HG03558 (cell line): ENCODE measurements around the gene LYPD3.

Experiments
- ATAC-seq: cut with Tn5 transposase; IDR thresholded peaks from one replicate; pipeline ENCODE4 v1.9.1; 2021; ENCODE audit warnings: moderate number of reproducible peaks; ENCODE audit not compliant: unreplicated experiment; ENCODE audit errors: extremely low read depth

Gene LYPD3

DNA sequence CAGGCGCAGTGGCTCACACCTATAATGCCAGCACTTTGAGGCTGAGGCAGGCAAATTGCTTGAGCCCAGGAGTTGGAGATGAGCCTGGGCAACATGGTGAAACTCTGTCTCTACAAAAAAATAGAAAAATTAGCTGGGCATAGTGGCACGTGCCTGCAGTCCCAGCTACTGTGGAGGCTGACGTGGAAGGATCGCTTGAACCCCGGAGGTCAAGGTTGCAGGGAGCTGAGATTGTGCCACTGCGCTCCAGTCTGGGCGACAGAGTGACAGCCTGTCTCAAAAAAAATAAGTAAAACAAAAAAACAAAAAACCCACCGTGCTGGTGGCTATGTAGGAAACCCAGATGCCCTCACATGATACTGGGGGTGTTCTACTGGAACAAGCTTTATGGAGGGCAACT is 22.8 kb upstream of the LYPD3 start:
- ATAC-seq: no peak

DNA sequence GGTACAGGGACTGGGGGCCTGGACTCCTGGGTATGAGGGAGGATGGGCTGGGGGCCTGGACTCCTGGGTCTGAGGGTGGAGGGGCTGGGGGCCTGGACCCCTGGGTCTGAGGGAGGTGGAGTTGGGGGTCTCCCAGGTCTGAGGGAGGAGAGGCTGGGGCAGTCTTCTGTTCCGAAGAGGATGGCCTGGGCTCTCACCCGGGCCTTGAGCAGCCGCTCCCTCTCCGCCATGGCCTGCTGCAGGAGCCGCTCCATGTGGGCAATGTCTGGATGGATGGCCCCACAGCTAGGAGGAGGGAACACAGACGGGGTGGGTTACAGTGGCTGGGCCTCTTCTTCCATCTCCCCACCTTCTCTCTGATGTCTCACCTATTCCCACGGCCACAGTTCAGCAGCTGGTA is 21.0 kb upstream of the LYPD3 start:
- no peak for ATAC-seq

DNA sequence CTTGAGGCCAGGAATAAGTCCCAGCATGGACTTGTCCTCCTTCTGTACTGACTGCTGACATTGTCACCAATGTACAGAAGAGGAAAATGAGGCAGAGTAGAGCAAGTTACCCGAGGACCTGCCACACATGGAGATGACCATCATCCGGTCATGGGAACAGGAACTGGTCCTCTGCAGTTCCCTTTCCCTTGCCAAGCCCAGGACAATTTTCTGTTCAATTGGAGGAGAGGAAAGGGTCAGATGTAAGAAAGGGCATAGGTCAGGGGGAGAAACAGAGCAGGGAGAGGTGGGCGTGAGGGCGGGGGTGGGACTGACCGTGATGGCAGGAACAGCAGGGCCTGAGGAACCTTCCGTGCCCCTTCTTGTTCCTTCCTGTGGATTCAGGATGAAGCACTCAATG is 20.5 kb upstream of the LYPD3 start:
- no peak for ATAC-seq

DNA sequence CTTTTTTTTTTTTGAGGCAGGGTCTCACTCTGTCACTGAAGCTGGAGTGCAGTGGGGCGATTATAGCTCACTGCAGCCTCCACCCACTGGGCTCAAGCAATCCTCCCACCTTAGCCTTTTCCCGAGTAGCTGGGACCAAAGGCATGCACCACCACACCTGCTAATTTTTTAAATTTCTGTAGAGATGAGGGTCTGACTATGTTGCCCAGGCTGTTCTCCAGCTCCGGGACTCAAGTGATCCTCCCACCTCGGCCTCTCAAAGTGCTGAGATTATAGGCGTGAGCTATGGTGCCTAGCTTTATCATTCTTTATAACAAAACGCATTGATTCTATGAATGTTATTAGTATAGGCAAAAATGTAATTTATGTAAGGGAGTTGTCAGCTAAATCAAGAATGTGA is 17.9 kb upstream of the LYPD3 start:
- no peak for ATAC-seq

DNA sequence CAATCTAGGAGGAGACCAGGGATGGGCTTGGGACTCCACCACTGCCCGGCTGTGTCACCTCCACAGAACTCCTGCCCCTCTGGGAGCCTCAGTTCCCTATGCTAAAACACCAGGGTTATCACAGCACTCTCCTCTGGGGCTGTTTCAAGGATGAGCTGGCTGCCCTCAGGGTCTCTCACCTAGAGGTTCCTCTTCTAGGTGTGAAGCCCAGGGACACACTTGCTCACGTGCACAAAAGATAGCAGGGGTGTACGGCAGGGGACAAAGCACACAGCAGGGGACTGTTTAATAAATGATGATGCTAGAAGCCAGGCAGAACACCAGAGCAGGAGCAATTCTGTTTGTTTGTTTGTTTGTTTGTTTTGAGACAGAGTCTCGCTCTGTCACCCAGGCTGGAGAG is 16.8 kb upstream of the LYPD3 start:
- ATAC-seq: no peak

DNA sequence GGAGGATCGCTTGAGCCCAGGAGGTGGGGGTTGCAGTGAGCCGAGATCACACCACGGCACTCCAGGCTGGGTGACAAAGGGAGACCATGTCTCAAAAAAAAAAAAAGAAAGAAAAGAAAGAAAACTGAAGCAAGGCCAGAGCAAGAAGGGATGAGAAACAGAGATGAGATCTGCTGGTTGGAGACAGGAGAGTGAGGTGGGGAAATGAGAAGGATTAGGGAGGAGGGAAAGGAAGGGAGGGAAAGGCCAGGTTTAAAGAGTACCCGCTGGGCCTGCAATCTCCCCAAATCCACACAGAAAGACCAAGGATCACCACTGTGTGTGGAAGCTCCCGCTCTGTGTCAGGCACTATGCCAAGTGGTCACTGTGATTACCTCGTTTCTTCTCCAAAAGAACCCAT is 16.3 kb upstream of the LYPD3 start:
- ATAC-seq: no peak

DNA sequence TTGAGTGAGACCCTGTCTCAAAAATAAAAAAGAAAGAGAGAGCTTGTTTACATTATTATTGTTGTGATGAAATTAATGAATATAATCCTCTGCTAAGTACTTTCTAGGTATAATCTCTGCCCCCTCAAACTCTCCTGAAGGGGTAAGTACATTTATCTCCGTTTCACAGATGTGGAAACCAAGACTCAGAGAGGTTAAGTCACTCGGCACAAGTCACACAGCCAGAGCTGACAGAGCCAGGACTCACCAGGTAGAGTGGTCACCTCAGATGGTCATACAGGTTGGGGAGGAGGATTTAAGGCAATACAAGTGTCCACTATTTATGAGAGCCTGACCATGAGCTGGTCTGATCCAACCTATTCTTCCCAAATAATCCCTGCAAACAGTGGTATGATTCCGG is 15.2 kb upstream of the LYPD3 start:
- ATAC-seq: no peak

DNA sequence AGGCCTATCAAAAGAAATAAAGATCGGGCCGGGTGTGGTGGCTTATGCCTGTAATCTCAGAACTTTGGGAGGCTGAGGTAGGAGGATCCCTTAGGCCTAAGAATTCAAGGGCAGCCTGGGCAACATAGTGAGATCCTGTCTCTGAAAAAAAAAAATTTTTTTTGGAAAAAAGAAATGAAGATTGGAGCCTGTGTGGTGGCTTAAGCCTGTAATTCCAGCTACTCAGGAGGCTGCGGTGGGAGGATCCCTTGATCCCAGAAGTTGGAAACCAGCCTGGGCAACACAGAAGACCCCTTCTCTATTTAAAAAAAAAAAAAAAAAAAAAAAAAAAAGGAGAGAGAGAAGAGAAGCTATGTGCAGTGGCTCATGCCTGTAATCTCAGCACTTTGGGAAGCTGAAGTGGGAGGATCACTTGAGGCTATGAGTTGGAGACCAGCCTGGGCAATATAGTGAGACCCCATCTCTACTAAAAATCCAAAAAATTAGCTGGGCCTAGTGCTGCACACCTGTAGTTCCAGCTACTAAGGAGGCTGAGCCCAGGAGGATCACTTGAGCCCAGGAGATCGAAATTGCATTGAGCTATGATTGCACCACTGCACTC is 14.7 kb upstream of the LYPD3 start:
- no peak for ATAC-seq

DNA sequence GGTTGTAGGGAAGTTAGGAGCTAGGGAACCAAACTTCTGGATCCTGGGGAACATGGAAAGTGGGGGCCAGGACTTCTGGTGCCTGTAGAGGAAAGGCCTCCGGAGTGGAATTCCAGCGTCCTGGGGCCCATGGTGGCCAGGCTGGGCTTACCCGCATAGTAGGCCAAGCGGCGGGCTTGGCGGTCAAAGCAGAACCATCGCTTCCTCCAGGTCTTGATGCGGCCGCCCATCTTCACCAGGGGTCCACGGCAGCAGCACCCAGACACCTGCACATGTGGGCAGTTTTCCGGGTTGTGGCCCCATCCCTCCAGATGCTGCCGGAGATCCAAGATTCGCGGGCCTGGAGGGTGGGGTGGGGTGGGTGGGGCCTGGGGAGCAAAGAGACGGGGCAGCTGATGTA is 13.8 kb upstream of the LYPD3 start:
- no peak for ATAC-seq

DNA sequence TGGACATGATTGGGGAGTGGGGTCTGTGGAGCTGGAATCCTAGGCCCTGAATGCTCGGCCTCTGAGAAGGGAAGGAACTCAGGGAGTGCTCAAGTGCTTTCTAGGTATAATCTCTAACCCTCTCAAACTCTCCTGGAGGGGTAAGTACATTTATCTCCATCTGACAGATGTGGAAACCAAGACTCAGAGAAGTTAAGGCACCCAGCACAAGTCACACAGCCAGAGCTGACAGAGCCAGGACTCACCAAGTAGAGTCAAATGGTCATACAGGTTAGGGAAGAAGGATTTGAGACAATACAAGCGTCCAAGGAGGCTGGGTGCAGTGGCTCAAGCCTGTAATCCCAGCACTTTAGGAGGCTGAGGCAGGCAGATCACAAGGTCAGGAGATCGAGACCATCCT is 12.9 kb upstream of the LYPD3 start:
- ATAC-seq: no peak

DNA sequence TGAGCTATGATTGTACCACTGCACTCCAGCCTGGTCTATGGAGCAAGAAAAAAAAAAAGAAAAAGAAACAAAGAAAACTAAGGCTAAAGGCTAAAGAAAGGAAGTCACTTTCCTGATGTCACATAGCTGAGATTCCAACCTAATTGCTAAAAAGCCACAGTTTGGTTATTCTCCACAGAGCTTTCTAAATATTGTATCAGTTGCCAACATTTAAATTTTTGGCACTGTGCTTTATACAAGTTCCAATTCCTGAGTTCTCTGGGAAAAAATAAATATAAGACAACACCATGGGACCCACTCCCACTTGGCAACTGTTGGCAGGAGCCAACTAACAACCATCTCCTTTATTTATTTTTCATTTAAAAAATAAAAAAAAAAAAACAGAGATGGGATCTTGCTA is 11.2 kb upstream of the LYPD3 start:
- ATAC-seq: no peak

DNA sequence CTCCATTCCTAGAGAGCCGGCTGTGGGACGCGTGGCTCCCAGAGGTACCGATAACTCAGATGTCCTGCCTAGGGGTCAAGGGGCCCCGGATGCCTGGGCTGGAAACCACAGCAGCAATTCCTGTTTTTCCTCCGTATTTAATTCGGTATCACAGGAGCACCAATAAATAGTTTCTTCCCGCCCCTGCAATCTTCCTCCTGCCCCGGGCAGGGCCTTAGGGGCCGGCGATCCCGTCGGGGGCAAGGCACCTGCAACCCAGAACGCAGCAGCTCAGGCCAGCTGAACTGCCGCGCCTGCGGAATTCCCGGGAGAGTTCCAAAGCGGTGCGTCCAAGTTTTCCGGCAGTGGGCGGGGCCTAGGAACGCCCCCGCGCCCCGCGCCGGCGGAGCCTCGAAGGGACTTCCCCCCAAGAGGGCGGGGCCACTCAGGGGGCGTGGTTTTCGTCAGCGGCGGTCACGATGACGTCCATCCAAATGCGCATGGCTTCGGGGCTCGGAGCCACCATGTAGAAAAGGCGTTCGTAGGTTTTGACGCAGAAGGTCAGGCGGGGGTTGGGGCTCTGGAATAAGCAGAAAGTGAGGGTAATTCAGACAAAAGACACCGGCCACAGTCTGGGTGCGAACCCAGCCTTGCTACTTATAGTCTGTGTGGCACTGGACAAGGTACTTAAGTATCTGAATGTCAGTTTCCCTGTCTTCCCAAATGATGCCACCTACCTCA is 9.7 kb upstream of the LYPD3 start:
- ATAC-seq: no peak

DNA sequence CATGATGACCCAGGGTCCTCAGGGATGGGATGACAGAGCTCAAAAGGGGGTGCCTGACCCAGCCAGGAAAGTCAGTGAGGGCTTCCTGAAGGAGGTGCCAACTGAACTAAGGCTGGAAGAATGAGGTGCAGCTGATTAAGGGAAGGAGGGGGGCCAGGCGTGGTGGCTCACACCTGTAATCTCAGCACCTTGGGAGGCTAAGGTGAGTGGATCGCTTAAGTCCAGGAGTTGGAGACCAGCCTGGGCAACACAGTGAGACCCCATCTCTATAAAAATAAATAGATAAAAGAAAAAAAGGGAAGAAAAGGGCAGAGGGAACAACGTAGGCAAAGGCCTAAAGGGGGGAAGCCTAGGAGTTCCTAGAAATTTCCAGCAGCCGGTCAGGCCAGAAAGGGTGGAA is 9.1 kb upstream of the LYPD3 start:
- ATAC-seq: no peak

DNA sequence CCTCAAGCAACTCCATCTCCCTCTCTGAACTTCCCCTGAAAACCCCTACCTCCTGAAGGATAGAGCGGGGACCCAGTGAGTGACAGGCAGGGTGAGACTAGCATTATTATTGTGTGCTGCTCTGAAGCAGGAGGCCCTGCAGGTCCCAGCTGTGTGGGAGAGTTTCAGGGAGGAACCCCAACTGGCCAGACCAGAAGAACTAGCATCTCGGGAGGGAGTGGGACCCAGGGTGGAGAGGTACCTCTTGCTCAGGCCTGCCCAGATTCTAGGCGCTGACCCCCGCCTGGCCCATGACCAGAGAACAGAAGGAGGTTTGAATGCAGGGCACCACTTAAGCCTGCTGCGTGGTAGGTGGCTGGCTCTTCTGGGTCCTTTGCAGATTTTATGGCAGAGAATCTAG is 5.7 kb upstream of the LYPD3 start:
- ATAC-seq: no peak

DNA sequence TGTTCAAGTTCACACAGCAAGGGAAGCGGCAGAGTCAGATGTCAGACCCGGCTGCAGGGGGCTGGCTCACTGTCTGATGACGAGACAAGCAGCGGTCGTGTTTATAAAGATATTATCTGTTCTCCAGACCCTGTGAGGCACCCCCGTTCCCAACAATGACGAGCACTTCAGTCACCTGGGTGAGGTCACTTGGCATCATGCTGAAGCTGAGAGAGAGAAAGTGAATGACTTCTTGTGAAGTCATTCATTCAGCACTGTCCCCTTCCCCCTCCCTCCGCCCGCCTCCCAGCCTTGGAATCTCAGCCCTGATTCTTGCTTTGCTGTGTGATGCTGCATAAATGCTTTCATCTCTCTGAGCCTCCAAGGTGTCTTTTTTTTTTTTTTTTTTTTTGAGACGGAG is 4.9 kb upstream of the LYPD3 start:
- no peak for ATAC-seq

DNA sequence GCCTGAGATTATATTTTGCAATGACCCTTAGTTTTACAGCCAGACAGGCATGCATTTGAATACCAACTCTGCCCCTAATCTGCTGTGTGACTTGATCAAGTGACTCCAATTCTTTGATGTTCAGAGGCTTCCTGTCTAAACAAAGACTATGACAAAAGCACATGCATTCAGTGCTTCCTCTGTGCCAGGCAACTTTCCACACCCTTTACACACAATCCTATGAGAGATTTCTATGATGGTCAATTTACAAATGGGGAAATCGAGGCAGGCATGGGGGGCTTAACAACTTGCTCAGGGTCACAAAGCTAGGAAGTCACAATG is 3.7 kb upstream of the LYPD3 start:
- ATAC-seq: no peak

DNA sequence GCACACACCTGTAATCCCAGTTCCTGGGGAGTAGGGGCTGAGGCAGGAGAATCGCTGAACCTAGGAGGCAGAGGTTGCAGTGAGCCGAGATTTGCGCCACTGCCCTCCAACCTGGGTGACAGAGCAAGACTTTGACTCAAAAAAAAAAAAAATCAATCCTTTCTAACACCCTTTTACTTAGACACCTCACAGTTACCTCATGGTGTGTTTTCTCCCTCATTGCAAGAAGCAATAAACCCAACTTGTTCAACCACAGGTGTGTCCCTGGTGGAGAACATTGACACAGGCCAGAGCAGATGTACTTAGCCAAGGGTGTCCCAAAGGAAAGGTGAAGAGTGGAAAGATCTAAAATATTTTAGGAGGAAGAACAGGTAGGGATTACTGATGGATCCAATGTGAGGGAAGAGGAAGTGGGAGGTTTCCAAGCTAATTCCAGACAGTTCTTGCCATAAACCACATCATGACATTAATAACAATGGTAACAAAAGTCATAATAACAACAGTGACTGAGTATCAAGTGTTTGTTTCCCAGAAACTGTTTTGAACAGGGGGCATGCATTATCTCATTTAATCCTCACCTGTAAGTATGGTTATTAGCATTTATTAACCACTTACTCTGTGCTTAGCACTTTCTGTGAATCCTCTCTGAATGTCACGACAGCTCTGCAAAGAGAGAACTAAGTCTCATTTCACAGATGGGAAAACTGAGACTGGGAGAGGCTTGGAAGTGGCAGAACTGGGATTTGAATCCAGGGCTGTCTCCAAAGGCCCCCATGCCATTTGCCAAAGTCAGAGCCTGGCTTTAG is 3.1 kb upstream of the LYPD3 start:
- no peak for ATAC-seq

DNA sequence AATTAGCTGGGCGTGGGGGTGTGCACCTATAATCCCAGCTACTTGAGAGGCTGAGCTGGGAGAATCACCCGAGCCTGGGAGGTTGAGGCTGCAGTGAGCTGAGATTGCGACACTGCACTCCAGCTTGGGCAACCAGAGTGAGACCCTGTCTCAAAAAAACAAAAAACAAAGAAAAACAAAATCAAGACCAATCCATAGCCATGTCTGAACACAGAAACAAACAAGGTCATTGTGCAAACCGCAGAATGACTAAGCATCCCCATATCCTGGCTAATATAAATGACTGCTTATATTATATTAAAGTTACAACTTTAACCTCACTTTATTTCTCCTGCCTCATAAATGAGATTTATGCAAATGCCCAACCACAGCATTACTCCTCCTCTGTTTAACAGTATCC is 2.3 kb upstream of the LYPD3 start:
- no peak for ATAC-seq

DNA sequence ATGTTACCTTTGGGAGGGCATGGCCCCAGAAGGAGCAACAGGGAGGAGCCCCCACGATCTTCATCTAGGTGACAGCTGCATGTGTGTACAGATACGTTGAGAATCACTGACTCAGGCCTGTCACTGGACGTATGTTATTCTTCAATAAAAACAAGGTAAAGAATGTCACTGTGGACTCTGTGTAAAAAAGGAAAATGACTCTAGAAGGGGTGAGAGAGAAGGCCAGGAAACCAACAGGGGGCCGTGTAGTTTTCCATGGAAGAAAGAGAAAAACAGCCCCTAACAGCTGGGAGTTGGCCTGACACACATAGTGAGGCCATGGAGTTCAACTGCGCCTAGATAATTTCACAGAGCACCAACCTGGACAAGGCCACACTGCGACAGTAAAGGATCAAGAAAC is 1.9 kb upstream of the LYPD3 start:
- ATAC-seq: no peak

DNA sequence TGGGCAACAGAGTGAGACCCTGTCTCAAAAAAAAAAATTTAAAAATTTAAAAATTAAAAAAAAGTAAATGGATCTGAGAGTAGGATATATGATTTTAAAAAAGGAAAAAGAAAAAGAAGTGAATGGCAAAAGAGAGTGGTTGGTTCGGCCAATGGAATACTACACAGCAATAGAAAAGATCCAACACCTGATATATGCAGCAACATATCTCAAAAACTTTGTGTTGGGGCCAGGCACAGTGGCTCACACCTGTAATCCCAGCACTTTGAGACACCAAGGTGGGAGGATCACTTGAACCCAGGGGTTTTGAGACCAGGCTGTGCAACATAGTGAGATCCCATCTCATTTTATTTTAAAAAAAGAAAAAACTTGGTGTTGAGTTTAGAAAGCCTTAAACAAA is 1.4 kb upstream of the LYPD3 start:
- no peak for ATAC-seq

DNA sequence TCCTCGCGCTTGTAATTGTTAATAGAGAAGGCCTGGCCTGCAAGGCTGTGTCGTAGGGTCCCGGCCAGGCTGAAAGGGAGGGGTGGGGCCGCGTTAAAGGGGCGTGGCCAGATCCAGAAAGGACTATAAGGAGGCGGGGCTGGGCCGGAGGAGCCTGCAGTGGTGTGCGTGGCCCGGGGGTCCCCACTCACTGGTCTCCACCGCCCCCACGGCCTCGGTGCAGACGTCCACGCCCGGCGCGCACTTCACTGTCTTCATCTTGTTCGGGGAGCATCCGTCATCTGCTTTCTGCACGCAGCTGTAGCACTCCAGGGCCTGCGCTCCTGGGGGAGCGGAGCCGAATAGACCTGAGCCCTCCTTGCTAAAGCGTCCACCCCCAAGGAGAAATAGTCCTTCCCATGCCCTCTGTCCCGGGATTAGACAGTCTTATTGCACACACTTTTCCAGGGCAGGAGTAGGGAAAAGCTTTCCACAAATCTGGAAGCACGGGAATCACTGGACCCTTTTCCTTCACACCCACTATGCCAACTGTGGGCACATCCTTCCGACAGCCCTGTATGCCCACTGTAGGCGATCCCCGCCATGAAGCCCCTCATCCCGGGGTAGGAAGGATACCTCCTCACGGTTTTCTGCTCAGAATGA is 1.2 kb downstream of the LYPD3 start:
- no peak for ATAC-seq
